ENCODE data around the gene FGFR1OP2. TPM values are rescaled to one million over a fixed set of nuclear protein-coding genes. Genes with fewer than 3 reads are reported as not detected.

Gene FGFR1OP2
- total and polyA plus RNA-seq, 4 donors: 31.4 to 67.4 (median 57.8) TPM

GRCh38 chr12:26987634-26988424 is 49.6 kb downstream of the FGFR1OP2 start:
- no peak for DNase-seq
- Histone ChIP-seq H3K4me1 (ENCODE audit: control insufficient read depth in 1 of 2, insufficient read depth in 2 of 2, low read length in 2 of 2) (no peaks in the 10 kb centered on the region), H3K9me3 (ENCODE audit: control insufficient read depth, low read length) (no peaks in the 10 kb centered on the region), H3K27me3 (ENCODE audit: control insufficient read depth in 1 of 2, insufficient read depth in 2 of 2, low read length in 1 of 2) (no peaks in the 10 kb centered on the region), H3K27ac (ENCODE audit: low read depth in 1 of 2, low read length in 2 of 2) (no peak overlapping the region), H3K36me3 (ENCODE audit: control insufficient read depth in 1 of 2, insufficient read depth in 2 of 2, low read length in 1 of 2) (peaks cover 0 to 2% of the 10 kb centered on the region in 2 donors), H3K4me3 (ENCODE audit: low read length in 2 of 2) (no peak overlapping the region)
- intact Hi-C loops (cut with DNase I): no loop called here
- WGBS, 2 donors: 88 to 89% methylated on average over 10 of the region's 10 CpGs
- no peak for ATAC-seq (ENCODE audit: low FRiP score)

DNA sequence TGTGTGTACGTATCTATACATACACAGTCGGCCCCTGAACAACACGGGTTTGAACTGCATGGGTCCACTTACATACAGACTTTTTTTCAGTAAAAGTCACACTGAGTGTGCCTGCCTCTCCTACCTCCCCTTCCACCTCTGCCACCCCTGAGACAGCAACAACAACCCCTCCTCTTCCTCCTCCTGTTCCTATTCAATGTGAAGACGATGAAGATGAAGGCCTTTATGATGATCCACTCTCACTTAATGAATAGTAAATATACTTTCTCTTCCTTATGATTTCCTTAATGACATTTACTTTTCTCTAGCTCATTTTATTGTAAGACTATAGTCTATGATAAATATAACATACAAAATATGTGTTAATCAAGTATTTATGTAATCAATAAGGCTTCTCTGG is 50.4 kb downstream of the FGFR1OP2 start:
- Histone ChIP-seq H3K36me3 (ENCODE audit: control insufficient read depth in 1 of 2, insufficient read depth in 2 of 2, low read length in 1 of 2) (peaks cover 0 to 2% of the 10 kb centered on the region in 2 donors), H3K27me3 (ENCODE audit: control insufficient read depth in 1 of 2, insufficient read depth in 2 of 2, low read length in 1 of 2) (no peaks in the 10 kb centered on the region), H3K4me1 (ENCODE audit: control insufficient read depth in 1 of 2, insufficient read depth in 2 of 2, low read length in 2 of 2) (no peaks in the 10 kb centered on the region), H3K9me3 (ENCODE audit: control insufficient read depth, low read length) (no peaks in the 10 kb centered on the region), H3K27ac (ENCODE audit: low read depth in 1 of 2, low read length in 2 of 2) (no peak overlapping the region), H3K4me3 (ENCODE audit: low read length in 2 of 2) (no peak overlapping the region)
- ATAC-seq (ENCODE audit: low FRiP score): no peak
- DNase-seq: no peak
- 92% methylated on average over 4 of the region's 4 CpGs for WGBS, 2 donors
- intact Hi-C loops (cut with DNase I): no loop called here

- DNase-seq (no peak), ATAC-seq (ENCODE audit: low FRiP score) (no peak)
- 84 to 88% methylated on average over 4 of the region's 4 CpGs for WGBS, 2 donors
- no peaks in the 10 kb centered on the region for H3K27me3 ChIP-seq (ENCODE audit: control insufficient read depth in 1 of 2, insufficient read depth in 2 of 2, low read length in 1 of 2)
- intact Hi-C loops (cut with DNase I): no loop called here
- H3K27ac ChIP-seq (ENCODE audit: low read depth in 1 of 2, low read length in 2 of 2): no peak overlapping the region
- peaks cover 0 to 2% of the 10 kb centered on the region in 2 donors for H3K36me3 ChIP-seq (ENCODE audit: control insufficient read depth in 1 of 2, insufficient read depth in 2 of 2, low read length in 1 of 2)
- no peaks in the 10 kb centered on the region for H3K9me3 ChIP-seq (ENCODE audit: control insufficient read depth, low read length)
- no peak overlapping the region for H3K4me3 ChIP-seq (ENCODE audit: low read length in 2 of 2)
- H3K4me1 ChIP-seq (ENCODE audit: control insufficient read depth in 1 of 2, insufficient read depth in 2 of 2, low read length in 2 of 2): no peaks in the 10 kb centered on the region
Measured at GRCh38 chr12:26989873-26990272, 51.6 kb downstream of the FGFR1OP2 start.

- DNase-seq (no peak), ATAC-seq (ENCODE audit: low FRiP score) (no peak)
- Histone ChIP-seq H3K27me3 (ENCODE audit: control insufficient read depth in 1 of 2, insufficient read depth in 2 of 2, low read length in 1 of 2) (no peaks in the 10 kb centered on the region), H3K36me3 (ENCODE audit: control insufficient read depth in 1 of 2, insufficient read depth in 2 of 2, low read length in 1 of 2) (peaks cover 0 to 7% of the 10 kb centered on the region in 2 donors), H3K4me1 (ENCODE audit: control insufficient read depth in 1 of 2, insufficient read depth in 2 of 2, low read length in 2 of 2) (no peaks in the 10 kb centered on the region), H3K4me3 (ENCODE audit: low read length in 2 of 2) (no peak overlapping the region), H3K27ac (ENCODE audit: low read depth in 1 of 2, low read length in 2 of 2) (no peak overlapping the region), H3K9me3 (ENCODE audit: control insufficient read depth, low read length) (no peaks in the 10 kb centered on the region)
- intact Hi-C loops (cut with DNase I): no loop called here
- 91 to 93% methylated on average over 4 of the region's 4 CpGs for WGBS, 2 donors
Measured at GRCh38 chr12:26991826-26992225, 53.6 kb downstream of the FGFR1OP2 start.

GRCh38 chr12:26994109-26994508 is 55.8 kb downstream of the FGFR1OP2 start:
- intact Hi-C loops (cut with DNase I): no loop called here
- Histone ChIP-seq H3K27me3 (ENCODE audit: control insufficient read depth in 1 of 2, insufficient read depth in 2 of 2, low read length in 1 of 2) (no peaks in the 10 kb centered on the region), H3K4me1 (ENCODE audit: control insufficient read depth in 1 of 2, insufficient read depth in 2 of 2, low read length in 2 of 2) (no peaks in the 10 kb centered on the region), H3K36me3 (ENCODE audit: control insufficient read depth in 1 of 2, insufficient read depth in 2 of 2, low read length in 1 of 2) (peaks cover 0 to 7% of the 10 kb centered on the region in 2 donors), H3K4me3 (ENCODE audit: low read length in 2 of 2) (no peak overlapping the region), H3K27ac (ENCODE audit: low read depth in 1 of 2, low read length in 2 of 2) (no peak overlapping the region), H3K9me3 (ENCODE audit: control insufficient read depth, low read length) (no peaks in the 10 kb centered on the region)
- DNase-seq (no peak), ATAC-seq (ENCODE audit: low FRiP score) (no peak)
- 84 to 88% methylated on average over 1 of the region's 1 CpG for WGBS, 2 donors

DNA sequence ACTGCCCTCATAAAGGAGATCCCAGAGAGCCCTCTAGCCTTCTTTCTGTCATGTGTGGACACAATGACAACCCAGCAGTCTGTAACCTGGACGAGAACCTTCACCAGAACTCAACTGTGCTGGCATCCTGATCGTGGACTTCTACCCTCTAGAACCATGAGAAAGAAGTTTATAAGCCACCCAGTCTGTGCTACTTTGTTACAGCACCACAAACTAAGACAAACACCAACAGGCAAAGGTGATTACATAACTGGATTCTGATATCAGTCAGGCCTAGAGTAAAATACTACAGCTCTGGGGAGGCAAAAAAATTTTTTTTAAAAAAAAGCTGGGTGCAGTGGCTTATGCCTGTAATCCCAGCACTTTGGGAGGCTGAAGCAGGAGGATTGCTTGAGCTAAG is 57.4 kb downstream of the FGFR1OP2 start:
- DNase-seq: no peak
- ATAC-seq (ENCODE audit: low FRiP score): no peak
- H3K27ac ChIP-seq (ENCODE audit: low read depth in 1 of 2, low read length in 2 of 2): no peak overlapping the region
- peaks cover 0 to 6% of the 10 kb centered on the region in 2 donors for H3K36me3 ChIP-seq (ENCODE audit: control insufficient read depth in 1 of 2, insufficient read depth in 2 of 2, low read length in 1 of 2)
- WGBS, 2 donors: 89 to 91% methylated on average over 2 of the region's 2 CpGs
- no peaks in the 10 kb centered on the region for H3K9me3 ChIP-seq (ENCODE audit: control insufficient read depth, low read length)
- H3K4me1 ChIP-seq (ENCODE audit: control insufficient read depth in 1 of 2, insufficient read depth in 2 of 2, low read length in 2 of 2): no peaks in the 10 kb centered on the region
- no peak overlapping the region for H3K4me3 ChIP-seq (ENCODE audit: low read length in 2 of 2)
- intact Hi-C loops (cut with DNase I): no loop called here
- no peaks in the 10 kb centered on the region for H3K27me3 ChIP-seq (ENCODE audit: control insufficient read depth in 1 of 2, insufficient read depth in 2 of 2, low read length in 1 of 2)

- Histone ChIP-seq H3K4me3 (ENCODE audit: low read length in 2 of 2) (no peak overlapping the region), H3K4me1 (ENCODE audit: control insufficient read depth in 1 of 2, insufficient read depth in 2 of 2, low read length in 2 of 2) (no peaks in the 10 kb centered on the region), H3K27me3 (ENCODE audit: control insufficient read depth in 1 of 2, insufficient read depth in 2 of 2, low read length in 1 of 2) (no peaks in the 10 kb centered on the region), H3K9me3 (ENCODE audit: control insufficient read depth, low read length) (no peaks in the 10 kb centered on the region), H3K36me3 (ENCODE audit: control insufficient read depth in 1 of 2, insufficient read depth in 2 of 2, low read length in 1 of 2) (peaks cover 0 to 6% of the 10 kb centered on the region in 2 donors), H3K27ac (ENCODE audit: low read depth in 1 of 2, low read length in 2 of 2) (no peak overlapping the region)
- no peak for DNase-seq
- intact Hi-C loops (cut with DNase I): no loop called here
- ATAC-seq (ENCODE audit: low FRiP score): no peak
- WGBS, 2 donors: 82 to 91% methylated on average over 2 of the region's 2 CpGs
Measured at GRCh38 chr12:26997003-26997402, 58.7 kb downstream of the FGFR1OP2 start.

DNA sequence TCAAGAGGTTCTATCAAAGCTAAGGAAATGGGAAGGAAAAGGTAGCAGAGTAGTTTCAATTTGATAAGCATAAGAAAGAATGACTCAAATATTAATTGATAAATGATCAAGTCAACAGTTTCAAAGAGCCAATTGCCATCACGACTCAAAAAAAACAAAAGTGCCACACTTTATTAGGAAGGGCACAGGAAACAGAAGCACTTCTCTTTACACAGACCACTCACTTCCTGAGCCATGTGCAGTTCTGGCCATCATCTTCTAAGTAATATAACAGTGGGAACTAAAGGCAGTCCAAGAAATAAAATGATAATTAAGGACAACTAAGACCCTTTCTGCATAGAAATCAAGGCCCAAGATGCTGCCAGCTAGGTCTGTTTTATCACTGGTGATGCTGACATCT is 62.7 kb downstream of the FGFR1OP2 start:
- Histone ChIP-seq H3K27ac (ENCODE audit: low read depth in 1 of 2, low read length in 2 of 2) (no peak overlapping the region), H3K27me3 (ENCODE audit: control insufficient read depth in 1 of 2, insufficient read depth in 2 of 2, low read length in 1 of 2) (no peaks in the 10 kb centered on the region), H3K4me1 (ENCODE audit: control insufficient read depth in 1 of 2, insufficient read depth in 2 of 2, low read length in 2 of 2) (no peaks in the 10 kb centered on the region), H3K9me3 (ENCODE audit: control insufficient read depth, low read length) (no peaks in the 10 kb centered on the region), H3K36me3 (ENCODE audit: control insufficient read depth in 1 of 2, insufficient read depth in 2 of 2, low read length in 1 of 2) (peaks cover 0 to 2% of the 10 kb centered on the region in 2 donors), H3K4me3 (ENCODE audit: low read length in 2 of 2) (no peak overlapping the region)
- intact Hi-C loops (cut with DNase I): no loop called here
- WGBS, 2 donors: 55 to 58% methylated on average over 1 of the region's 1 CpG
- no peak for DNase-seq
- no peak for ATAC-seq (ENCODE audit: low FRiP score)

GRCh38 chr12:27001663-27002062 is 63.4 kb downstream of the FGFR1OP2 start:
- ATAC-seq (ENCODE audit: low FRiP score) (no peak), DNase-seq (no peak)
- H3K4me1 ChIP-seq (ENCODE audit: control insufficient read depth in 1 of 2, insufficient read depth in 2 of 2, low read length in 2 of 2): no peaks in the 10 kb centered on the region
- intact Hi-C loops (cut with DNase I): no loop called here
- H3K4me3 ChIP-seq (ENCODE audit: low read length in 2 of 2): no peak overlapping the region
- peaks cover 0 to 2% of the 10 kb centered on the region in 2 donors for H3K36me3 ChIP-seq (ENCODE audit: control insufficient read depth in 1 of 2, insufficient read depth in 2 of 2, low read length in 1 of 2)
- H3K27ac ChIP-seq (ENCODE audit: low read depth in 1 of 2, low read length in 2 of 2): no peak overlapping the region
- WGBS, 2 donors: 84 to 89% methylated on average over 5 of the region's 5 CpGs
- no peaks in the 10 kb centered on the region for H3K27me3 ChIP-seq (ENCODE audit: control insufficient read depth in 1 of 2, insufficient read depth in 2 of 2, low read length in 1 of 2)
- H3K9me3 ChIP-seq (ENCODE audit: control insufficient read depth, low read length): no peaks in the 10 kb centered on the region

Data from aorta (tissue), 5 donors.